ENCODE results near the gene NRAP. TPM values are rescaled to one million over a fixed set of nuclear protein-coding genes. Genes with fewer than 3 reads are reported as not detected.

Gene NRAP
- total RNA-seq, 1 experiment from 2014 or later, result not detected

DNA sequence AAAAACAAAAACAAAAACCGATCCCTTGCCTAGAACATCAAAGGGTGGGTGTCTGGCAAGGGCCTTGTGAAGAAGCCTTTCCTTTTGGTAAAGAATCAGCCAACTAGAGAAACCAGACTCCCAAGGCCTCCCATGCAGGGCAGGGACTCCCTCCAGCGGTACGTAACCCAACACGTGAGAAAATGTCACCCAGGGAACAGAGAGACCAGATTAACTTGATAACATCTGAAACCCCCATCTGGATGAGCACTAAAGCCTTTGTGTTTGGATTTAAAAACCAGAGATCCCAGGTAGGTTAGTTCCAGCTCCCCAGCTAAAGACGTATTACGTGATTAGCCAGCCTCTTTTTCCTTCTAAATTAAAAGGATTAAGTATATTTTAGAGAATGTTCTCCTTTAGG lies 114.0 kb downstream of the NRAP start:
- DNase-seq (ENCODE audit: low spot score), result no peak
- in situ Hi-C loops (cut with HindIII; ENCODE audit: low sequenced_read_pairs), result no loop called here

DNA sequence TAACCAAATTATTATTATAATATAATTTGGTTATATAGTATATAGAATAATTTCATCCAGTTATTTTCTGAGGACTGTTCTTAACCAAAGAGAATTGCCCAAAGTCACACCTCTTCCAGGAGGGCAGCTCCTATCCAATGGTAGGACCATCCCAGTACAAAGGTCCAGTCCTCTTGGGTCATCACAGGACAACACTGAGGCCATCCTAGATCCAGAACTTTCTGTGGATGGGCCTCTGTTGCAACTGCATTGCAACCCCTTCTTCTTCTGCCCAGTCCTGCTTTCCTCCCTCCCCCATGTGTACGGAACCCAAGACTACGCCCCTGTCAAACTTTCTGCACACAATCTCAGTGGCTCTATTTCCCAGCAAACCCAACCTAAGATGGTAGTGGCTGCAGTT lies 116.4 kb downstream of the NRAP start:
- in situ Hi-C loops (cut with HindIII; ENCODE audit: low sequenced_read_pairs), result no loop called here
- DNase-seq (ENCODE audit: low spot score), result no peak

DNA sequence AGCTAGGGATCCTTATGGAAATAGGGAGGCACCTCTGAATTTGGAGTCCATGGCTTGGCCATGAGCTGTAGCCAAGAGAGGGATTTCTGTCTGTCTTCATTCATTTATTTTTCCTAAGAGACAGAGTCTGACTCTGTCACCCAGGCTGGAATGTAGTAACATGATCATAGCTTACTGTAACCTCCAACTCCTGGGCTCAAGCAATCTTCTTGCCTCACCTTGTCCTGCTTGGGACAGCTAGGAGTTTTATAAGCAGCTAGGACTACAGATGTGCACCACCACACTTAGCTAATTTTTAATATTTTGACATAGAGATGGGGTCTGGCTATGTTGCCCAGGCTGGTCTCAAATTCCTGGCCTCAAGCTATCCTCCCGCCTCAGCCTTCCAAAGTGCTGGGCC lies 119.4 kb downstream of the NRAP start:
- in situ Hi-C loops (cut with HindIII; ENCODE audit: low sequenced_read_pairs), result no loop called here
- no peak for DNase-seq (ENCODE audit: low spot score)

DNA sequence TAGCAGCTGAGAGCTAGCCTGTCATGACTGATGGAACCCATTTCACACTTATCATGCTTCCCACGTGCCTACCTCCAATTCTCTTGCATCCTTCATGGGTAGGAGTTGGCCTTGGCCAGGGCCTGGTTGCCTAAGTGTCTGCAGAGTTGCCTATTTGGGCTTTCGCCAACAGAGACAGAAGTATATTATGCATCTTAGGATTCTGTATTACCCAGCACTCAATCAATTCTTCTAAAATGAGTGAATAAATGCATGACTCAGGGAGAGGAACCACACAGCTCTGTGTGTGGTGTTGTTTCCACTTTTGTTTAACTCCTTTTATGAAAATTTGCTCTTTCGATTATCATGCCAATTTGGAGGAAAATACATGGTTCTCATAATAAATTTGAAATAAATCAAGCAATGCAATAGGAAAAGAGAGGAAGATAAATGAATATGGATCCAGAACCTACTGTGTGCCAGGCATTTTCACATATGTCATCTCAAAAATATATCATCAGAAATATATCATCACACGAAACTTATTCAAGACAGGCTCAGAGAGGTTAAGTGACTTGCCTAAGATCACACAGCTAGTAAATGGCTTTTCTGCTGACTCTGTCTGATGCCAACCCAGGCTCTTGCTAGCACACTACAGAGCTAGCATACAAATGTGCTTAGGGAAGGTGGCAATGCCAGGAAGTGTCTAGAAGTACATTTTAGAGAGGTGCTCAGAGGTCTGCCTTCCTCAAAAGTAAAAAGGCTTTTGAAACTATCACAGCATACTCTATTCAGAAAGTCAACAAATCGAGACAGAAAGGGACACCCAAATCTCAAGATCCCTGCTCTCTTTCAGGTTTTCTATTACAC lies 120.5 kb downstream of the NRAP start:
- in situ Hi-C loops (cut with HindIII; ENCODE audit: low sequenced_read_pairs), result no loop called here
- no peak for DNase-seq (ENCODE audit: low spot score)

GRCh38 chr10:113541549-113541927 lies 122.3 kb downstream of the NRAP start:
- in situ Hi-C loops (cut with HindIII; ENCODE audit: low sequenced_read_pairs), result no loop called here
- DNase-seq (ENCODE audit: low spot score), result no peak

DNA sequence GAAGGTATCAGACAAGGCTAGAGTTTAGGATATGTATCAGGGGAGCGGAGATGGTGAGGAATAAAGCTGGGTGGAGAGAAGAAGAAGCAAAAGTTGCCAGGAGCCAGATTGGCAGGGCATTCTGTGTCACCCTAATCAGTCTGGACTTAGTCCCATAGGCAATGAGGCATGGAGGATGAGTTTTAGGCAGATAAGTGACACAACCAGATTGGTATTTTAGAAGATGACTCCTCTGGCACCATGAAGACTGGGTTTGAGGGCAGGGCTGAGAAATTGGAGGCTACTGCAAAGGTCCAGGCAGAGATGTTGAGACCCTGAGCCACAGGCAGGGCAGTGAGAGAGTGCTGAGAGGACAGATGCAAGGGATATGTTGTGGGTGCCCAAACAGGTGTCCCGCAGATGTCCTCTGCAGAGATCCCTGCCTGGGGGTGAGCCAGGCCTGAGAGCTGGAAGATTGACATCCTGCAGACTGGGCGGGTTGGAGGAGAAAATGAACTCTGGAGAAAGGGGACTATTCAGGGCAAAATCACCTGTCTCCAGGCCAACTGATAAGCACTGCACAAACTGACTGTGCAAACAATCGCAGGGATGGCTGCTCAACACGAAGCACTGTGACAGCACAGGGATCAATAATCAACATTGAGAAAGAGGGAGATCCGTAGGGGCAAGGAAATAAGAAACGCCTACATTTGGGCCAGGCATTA lies 122.8 kb downstream of the NRAP start:
- no peak for DNase-seq (ENCODE audit: low spot score)
- in situ Hi-C loops (cut with HindIII; ENCODE audit: low sequenced_read_pairs), result no loop called here

DNA sequence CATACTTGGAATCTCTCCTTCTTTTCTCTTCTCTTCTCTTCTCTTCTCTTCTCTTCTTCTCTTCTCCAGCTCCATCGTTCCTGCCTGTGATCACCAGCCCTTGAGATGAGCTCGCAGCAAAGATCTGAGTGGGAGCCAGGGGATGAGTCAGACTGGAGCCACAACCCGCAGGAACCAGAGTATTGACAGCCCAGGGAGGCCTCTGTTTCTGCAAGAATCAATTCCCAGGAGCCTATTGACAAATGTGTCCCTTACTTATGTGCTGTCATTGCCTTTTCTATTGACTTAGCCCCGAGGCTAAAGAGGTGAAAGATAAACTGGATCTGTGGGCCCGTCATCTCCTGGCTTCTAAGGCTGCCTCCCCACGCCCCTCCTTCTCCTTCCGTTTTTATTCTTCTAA lies 124.1 kb downstream of the NRAP start:
- in situ Hi-C loops (cut with HindIII; ENCODE audit: low sequenced_read_pairs), result no loop called here
- no peak for DNase-seq (ENCODE audit: low spot score)

Other genes with a start within 250 kb of the NRAP start
- not detected in 2 replicates for gene HABP2, start 111.0 kb downstream of the NRAP start, total RNA-seq (2014; rRNA removed; shearing (Covaris generic))
- gene CASP7, start 15.9 kb upstream of the NRAP start, total RNA-seq (2014; rRNA removed; shearing (Covaris generic)), result 13.0 and 15.5 TPM in 2 replicates
- not detected in 2 replicates for gene PLEKHS1, start 87.6 kb upstream of the NRAP start, total RNA-seq (2014; rRNA removed; shearing (Covaris generic))
- 8.2 and 8.4 TPM in 2 replicates for gene DCLRE1A, start 190.0 kb upstream of the NRAP start, total RNA-seq (2014; rRNA removed; shearing (Covaris generic))
- 12.3 and 21.0 TPM in 2 replicates for gene NHLRC2, start 190.6 kb upstream of the NRAP start, total RNA-seq (2014; rRNA removed; shearing (Covaris generic))

All from G401 (cell line).